H9 (cell line): ENCODE measurements around the gene GRID2. TPM values are rescaled to one million over a fixed set of nuclear protein-coding genes. Genes with fewer than 3 reads are reported as not detected.

ENCODE experiments used
- DNase-seq: peaks from one replicate; pipeline ENCODE4 v3.0.0-alpha.2; 2017
- H2AFZ ChIP-seq: one replicate; pipeline ENCODE4 v1.6.1; 2013; ENCODE audit warnings: mild to moderate bottlenecking, low read length, control low read depth, moderate library complexity
- H2AK5ac ChIP-seq: 2 replicates; pipeline ENCODE4 v1.6.1; 2013; ENCODE audit warnings: low read length, control low read depth, mixed read lengths; ENCODE audit not compliant: insufficient read length
- H2BK120ac ChIP-seq: one replicate; pipeline ENCODE4 v1.6.1; 2013; ENCODE audit warnings: low read depth, mild to moderate bottlenecking, low read length, control low read depth, inconsistent platforms; ENCODE audit not compliant: poor library complexity, severe bottlenecking
- H2BK12ac ChIP-seq: 2 replicates; pipeline ENCODE4 v1.6.1; 2013; ENCODE audit warnings: low read length, control low read depth, mixed read lengths, low read depth; ENCODE audit not compliant: insufficient read length
- H2BK15ac ChIP-seq: 2 replicates; pipeline ENCODE4 v1.6.1; 2013; ENCODE audit warnings: low read depth, low read length, control low read depth
- H2BK20ac ChIP-seq: one replicate; pipeline ENCODE4 v1.6.1; 2013; ENCODE audit warnings: low read depth, mild to moderate bottlenecking, low read length, control low read depth, inconsistent platforms; ENCODE audit not compliant: poor library complexity, severe bottlenecking
- H2BK5ac ChIP-seq: 2 replicates; pipeline ENCODE4 v1.6.1; 2013; ENCODE audit warnings: low read length, control low read depth, mixed read lengths; ENCODE audit not compliant: insufficient read length
- H3K14ac ChIP-seq: 2 replicates; pipeline ENCODE4 v1.6.1; 2013; ENCODE audit warnings: low read length, control low read depth; ENCODE audit not compliant: insufficient read depth
- H3K18ac ChIP-seq: 2 replicates; pipeline ENCODE4 v1.6.1; 2013; ENCODE audit warnings: low read depth, mild to moderate bottlenecking, mixed read lengths, low read length, control low read depth; ENCODE audit not compliant: insufficient read length
- H3K23ac ChIP-seq: 2 replicates; pipeline ENCODE4 v1.6.1; 2013; ENCODE audit warnings: low read length, control low read depth, mixed read lengths, low read depth; ENCODE audit not compliant: insufficient read length
- H3K23me2 ChIP-seq: 2 replicates; pipeline ENCODE4 v1.6.1; 2013; ENCODE audit warnings: low read depth, mild to moderate bottlenecking, mixed read lengths, low read length, control low read depth; ENCODE audit not compliant: insufficient read length, poor library complexity, severe bottlenecking
- H3K27ac ChIP-seq: 2 replicates; pipeline ENCODE4 v1.5.1; 2013; ENCODE audit warnings: low read length, control low read depth, mixed read lengths, low read depth; ENCODE audit not compliant: insufficient read length
- H3K27me3 ChIP-seq: 2 replicates; pipeline ENCODE4 v1.6.1; 2013; ENCODE audit warnings: low read length, control low read depth, inconsistent platforms; ENCODE audit not compliant: insufficient read depth
- H3K4ac ChIP-seq: 2 replicates; pipeline ENCODE4 v1.6.1; 2013; ENCODE audit warnings: low read depth, mild to moderate bottlenecking, control low read depth, inconsistent platforms, low read length, moderate library complexity
- H3K4me1 ChIP-seq: 2 replicates; pipeline ENCODE4 v1.6.1; 2013; ENCODE audit warnings: low read length, control low read depth, inconsistent platforms; ENCODE audit not compliant: insufficient read depth
- H3K4me2 ChIP-seq: 2 replicates; pipeline ENCODE4 v1.6.1; 2013; ENCODE audit warnings: low read length, control low read depth, mixed read lengths; ENCODE audit not compliant: insufficient read length, insufficient read depth
- H3K56ac ChIP-seq: 2 replicates; pipeline ENCODE4 v1.6.1; 2013; ENCODE audit warnings: low read depth, mild to moderate bottlenecking, mixed read lengths, low read length, control low read depth; ENCODE audit not compliant: insufficient read length
- H3K79me1 ChIP-seq: 2 replicates; pipeline ENCODE4 v1.6.1; 2013; ENCODE audit warnings: low read depth, mild to moderate bottlenecking, moderate library complexity, low read length, control low read depth, inconsistent platforms; ENCODE audit not compliant: insufficient read depth, poor library complexity, severe bottlenecking
- H3K79me2 ChIP-seq: 2 replicates; pipeline ENCODE4 v1.6.1; 2013; ENCODE audit warnings: low read length, control low read depth, inconsistent platforms; ENCODE audit not compliant: insufficient read depth
- H3K9ac ChIP-seq: 2 replicates; pipeline ENCODE4 v1.6.1; 2013; ENCODE audit warnings: low read length, control low read depth, mixed read lengths; ENCODE audit not compliant: insufficient read length; ENCODE audit errors: extremely low read depth
- H3K9me3 ChIP-seq: one replicate; pipeline ENCODE4 v1.6.1; 2013; ENCODE audit warnings: low read depth, low read length, inconsistent platforms; ENCODE audit not compliant: control insufficient read depth
- H3T11ph ChIP-seq: one replicate; pipeline ENCODE4 v1.6.1; 2013; ENCODE audit warnings: mild to moderate bottlenecking, low read length, control low read depth, inconsistent platforms
- H4K20me1 ChIP-seq: one replicate; pipeline ENCODE4 v1.6.1; 2013; ENCODE audit not compliant: control insufficient read depth, insufficient read length, insufficient read depth
- H4K5ac ChIP-seq: 2 replicates; pipeline ENCODE4 v1.6.1; 2013; ENCODE audit warnings: low read depth, mild to moderate bottlenecking, mixed read lengths, low read length, control low read depth; ENCODE audit not compliant: insufficient read length
- H4K8ac ChIP-seq: replicated peaks from 2 replicates; pipeline ENCODE4 v1.6.1; 2013; ENCODE audit warnings: low read length, control low read depth, mixed read lengths, low read depth; ENCODE audit not compliant: insufficient read length
- H4K91ac ChIP-seq: 2 replicates; pipeline ENCODE4 v1.6.1; 2013; ENCODE audit warnings: low read depth, mild to moderate bottlenecking, moderate library complexity, mixed read lengths, low read length, control low read depth; ENCODE audit not compliant: insufficient read length
- H3K27ac Mint-ChIP-seq, 3 experiments: 2 replicates in 2 of 3; 3 replicates in 1 of 3; pipeline ENCODE4 v1.8.0; 2020 to 2021; ENCODE audit warnings: mixed read lengths in 3 of 3, mild to moderate bottlenecking in 1 of 3, moderate library complexity in 1 of 3
- H3K27me3 Mint-ChIP-seq: 2 replicates; pipeline ENCODE4 v1.8.0; 2021; ENCODE audit warnings: low read depth, mild to moderate bottlenecking, moderate library complexity, mixed read lengths
- H3K36me3 Mint-ChIP-seq, 3 experiments: 2 replicates in 2 of 3; 3 replicates in 1 of 3; pipeline ENCODE4 v1.8.0; 2020 to 2021; ENCODE audit warnings: low read depth in 3 of 3, mixed read lengths in 3 of 3; ENCODE audit not compliant: insufficient read depth in 1 of 3
- H3K4me1 Mint-ChIP-seq, 2 experiments: 2 replicates each; pipeline ENCODE4 v1.8.0; 2020; ENCODE audit warnings: mixed read lengths in 2 of 2
- H3K4me3 Mint-ChIP-seq, 2 experiments: 2 replicates in 1 of 2; 3 replicates in 1 of 2; pipeline ENCODE4 v1.8.0; 2020 to 2021; ENCODE audit warnings: mild to moderate bottlenecking in 2 of 2, mixed read lengths in 2 of 2, moderate library complexity in 1 of 2
- H3K9me3 Mint-ChIP-seq, 2 experiments: 2 replicates in 1 of 2; 3 replicates in 1 of 2; pipeline ENCODE4 v1.8.0; 2020; ENCODE audit warnings: mild to moderate bottlenecking in 2 of 2, mixed read lengths in 2 of 2, moderate library complexity in 1 of 2
- WGBS: extraction: QIAGEN DNeasy Blood & Tissue Kit; methylation state at CpG from one replicate; pipeline ENCODE4 v1.1.7; 2013; ENCODE audit warnings: missing lambda C conversion rate, low lambda C conversion rate, mixed read lengths; ENCODE audit not compliant: insufficient read length; ENCODE audit errors: extremely low coverage; 5-methylcytosine and 5-hydroxymethylcytosine counted together
- total RNA-seq: library from RNA; stranded (reverse); gene quantifications from 2 replicates; pipeline ENCODE4 v1.2.1, GENCODE V29; 2021
- TF ChIP-seq, protein P1 (sequence below): fragments of 200-600 bp; sonication (generic); conservative IDR thresholded peaks from 3 replicates; pipeline ENCODE4 v1.8.0; 2021; ENCODE audit warnings: antibody characterized with exemption, mild to moderate bottlenecking

GRID2 gene
- total RNA-seq, 1 experiment from 2014 or later: 21.8 TPM

DNA sequence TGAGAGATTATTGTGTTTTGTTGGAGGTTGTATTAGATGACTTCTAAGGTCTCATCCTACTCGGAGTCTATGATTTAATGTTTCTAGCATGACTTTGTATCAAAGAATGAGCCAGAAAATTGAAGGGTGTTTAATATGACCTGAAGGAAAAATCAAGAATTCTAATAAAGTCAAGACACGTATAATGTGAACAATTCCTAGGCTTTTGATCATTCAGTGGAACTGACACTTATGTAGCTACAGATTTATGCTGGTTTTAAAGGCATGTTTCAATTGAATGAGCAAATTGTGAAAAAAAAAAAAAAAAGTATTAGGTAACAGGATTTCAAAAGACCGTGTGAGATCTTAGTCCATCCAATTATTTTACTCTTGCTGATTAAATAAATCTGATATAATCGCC is 64.9 kb downstream of the GRID2 start:
- Mint-ChIP-seq H3K4me3 (no peak overlapping the region), H3K36me3 (peaks cover 0 to 22% (median 8%) of the 10 kb centered on the region in 3 experiments; a peak in 6 of 7 replicates), H3K27ac (no peak overlapping the region), H3K9me3 (no peaks in the 10 kb centered on the region; a peak in 2 of 5 replicates), H3K27me3 (no peaks in the 10 kb centered on the region), H3K4me1 (peaks cover 18 to 24% of the 10 kb centered on the region in 2 experiments)
- no peak for DNase-seq
- Histone ChIP-seq H2BK120ac (no peak overlapping the region), H3K4ac (no peak overlapping the region), H2AFZ (no peak overlapping the region), H3K14ac (no peak overlapping the region), H3K56ac (no peak overlapping the region), H3K4me2 (no peak overlapping the region), H3K23me2 (no peaks in the 10 kb centered on the region), H3K18ac (no peak overlapping the region), H3K9me3 (no peaks in the 10 kb centered on the region), H4K8ac (no peak overlapping the region), H2BK20ac (no peak overlapping the region), H2BK5ac (no peak overlapping the region), H2BK15ac (no peak overlapping the region), H2BK12ac (no peak overlapping the region), H4K5ac (no peak overlapping the region), H3K23ac (no peak overlapping the region), H3K79me1 (no peaks in the 10 kb centered on the region), H3K79me2 (no peaks in the 10 kb centered on the region), H3K4me1 (peaks cover 10% of the 10 kb centered on the region; the same call in 1 of the 2 replicates), H3K27me3 (no peaks in the 10 kb centered on the region), H3T11ph (no peak overlapping the region), H4K91ac (no peak overlapping the region), H3K9ac (no peak overlapping the region), H3K27ac (no peak overlapping the region), H2AK5ac (no peak overlapping the region), H4K20me1 (no peaks in the 10 kb centered on the region)
- no CpG with 5 or more reads among the region's 4 CpGs for WGBS
- TF ChIP-seq, protein P1, sequence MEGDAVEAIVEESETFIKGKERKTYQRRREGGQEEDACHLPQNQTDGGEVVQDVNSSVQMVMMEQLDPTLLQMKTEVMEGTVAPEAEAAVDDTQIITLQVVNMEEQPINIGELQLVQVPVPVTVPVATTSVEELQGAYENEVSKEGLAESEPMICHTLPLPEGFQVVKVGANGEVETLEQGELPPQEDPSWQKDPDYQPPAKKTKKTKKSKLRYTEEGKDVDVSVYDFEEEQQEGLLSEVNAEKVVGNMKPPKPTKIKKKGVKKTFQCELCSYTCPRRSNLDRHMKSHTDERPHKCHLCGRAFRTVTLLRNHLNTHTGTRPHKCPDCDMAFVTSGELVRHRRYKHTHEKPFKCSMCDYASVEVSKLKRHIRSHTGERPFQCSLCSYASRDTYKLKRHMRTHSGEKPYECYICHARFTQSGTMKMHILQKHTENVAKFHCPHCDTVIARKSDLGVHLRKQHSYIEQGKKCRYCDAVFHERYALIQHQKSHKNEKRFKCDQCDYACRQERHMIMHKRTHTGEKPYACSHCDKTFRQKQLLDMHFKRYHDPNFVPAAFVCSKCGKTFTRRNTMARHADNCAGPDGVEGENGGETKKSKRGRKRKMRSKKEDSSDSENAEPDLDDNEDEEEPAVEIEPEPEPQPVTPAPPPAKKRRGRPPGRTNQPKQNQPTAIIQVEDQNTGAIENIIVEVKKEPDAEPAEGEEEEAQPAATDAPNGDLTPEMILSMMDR: no peak
